Activated CD4-positive, alpha-beta T cell treated with anti-CD3 and anti-CD28 coated beads, Interleukin-2, Interleukin-4, amounts not matched to agents 100 ng/mL and 50 ng/mL, durations not matched to agents 16 hours and 8 hours (primary cell): Measurements from ENCODE around the gene MYO10.
A peak's percentile ranks its signal among the peaks of the same experiment; 100 is the strongest.

Experiments used
- DNase-seq: peaks from one replicate; pipeline ENCODE4 v3.0.0-alpha.2; 2020; ENCODE audit warnings: low spot score

MYO10 gene

GRCh38 chr5:16943846-16944678, 8.0 kb upstream of the MYO10 start:
- no peak for DNase-seq

GRCh38 chr5:16937503-16938161, 1.5 kb upstream of the MYO10 start:
- no peak for DNase-seq

- no peak for DNase-seq
Observed at GRCh38 chr5:16936989-16937438, 926 bp upstream of the MYO10 start.

DNA sequence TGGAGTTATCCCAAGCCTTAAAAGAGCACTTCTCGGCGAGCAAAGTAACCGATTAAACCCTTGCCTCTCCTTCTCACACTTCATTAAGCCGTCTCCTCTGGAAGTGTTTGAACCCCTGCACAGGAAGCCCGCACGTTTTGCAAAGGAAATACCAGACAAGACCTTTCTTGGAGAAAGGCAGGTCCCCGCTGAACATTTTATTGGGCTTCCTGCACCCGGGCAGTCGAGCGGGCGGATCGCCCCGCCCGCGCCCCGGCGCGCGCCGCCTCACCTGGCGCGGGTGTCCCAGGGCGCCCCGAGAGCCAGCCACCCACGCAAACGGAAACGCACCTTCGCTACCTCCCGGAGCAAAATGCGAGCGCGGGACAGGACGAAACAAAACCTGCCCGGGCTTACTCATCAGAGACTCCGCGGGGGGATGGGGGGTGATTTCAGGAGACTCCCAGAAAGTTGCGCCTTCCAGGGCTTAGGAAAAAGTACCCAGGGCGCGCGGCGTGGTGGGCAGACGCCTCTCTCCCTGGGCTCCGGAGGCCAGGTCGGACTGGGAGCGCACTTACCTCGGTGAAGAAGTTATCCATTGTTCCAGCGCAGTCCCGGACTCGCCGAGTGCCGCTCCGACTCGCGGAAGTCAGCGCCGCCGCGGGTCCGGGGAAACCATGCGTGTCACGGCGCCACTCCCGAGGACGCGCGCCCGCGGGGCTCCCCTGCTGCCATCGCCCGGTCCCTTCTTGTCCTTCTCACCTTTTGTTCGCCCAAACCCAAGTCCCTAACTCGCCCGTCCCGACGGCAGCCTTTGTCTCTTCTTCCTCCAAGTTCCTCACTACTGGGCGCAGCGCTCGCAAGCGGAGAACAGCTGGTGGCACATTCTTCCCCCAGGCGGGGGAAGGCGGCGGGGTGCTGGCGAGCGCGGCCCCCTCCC, 598 bp downstream of the MYO10 start:
- DNase-seq, result no peak

DNA sequence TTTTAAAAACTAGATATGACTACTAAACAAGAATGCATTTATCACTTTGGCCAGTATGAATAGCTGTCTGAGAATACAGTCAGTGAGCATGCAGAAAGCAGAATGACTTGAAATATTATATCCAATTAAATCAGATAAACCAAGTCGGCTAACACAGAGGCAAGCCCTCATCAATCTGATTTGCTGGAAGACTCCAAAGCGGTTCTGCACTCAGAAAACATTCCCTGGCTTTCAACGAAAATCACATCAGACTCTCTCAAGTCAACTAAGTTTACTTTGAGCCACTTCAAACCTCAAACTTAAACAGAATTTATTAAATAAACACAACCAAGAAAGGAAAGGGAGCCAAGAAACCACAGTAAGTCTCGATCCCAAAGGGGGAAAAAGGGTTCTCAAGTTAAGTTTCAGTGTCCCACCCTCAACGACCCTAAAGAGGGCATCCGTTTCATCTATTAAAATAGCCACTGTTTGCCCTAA, 1.4 kb downstream of the MYO10 start:
- DNase-seq, result no peak

- DNase-seq, result peak; percentile 58
Observed at GRCh38 chr5:16934123-16934522, 2.0 kb downstream of the MYO10 start.

DNA sequence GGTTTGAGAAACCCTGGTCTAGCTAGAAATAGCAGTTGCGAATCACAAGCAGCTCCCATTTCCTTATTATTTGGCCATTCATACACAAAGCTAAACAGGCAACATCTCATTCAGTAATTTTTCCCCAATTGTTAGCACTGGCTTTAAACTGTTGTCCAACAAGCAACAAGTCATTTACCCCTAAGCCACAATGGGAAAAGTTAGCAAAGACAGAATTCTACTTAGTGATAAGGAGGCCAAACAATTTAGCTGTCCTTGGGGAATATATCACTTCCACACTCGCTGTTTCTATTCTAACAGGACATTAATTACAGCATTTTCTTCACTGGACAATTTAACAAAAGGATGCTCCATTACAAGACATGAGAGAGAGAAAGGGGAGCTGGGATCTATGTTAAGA, 2.8 kb downstream of the MYO10 start:
- DNase-seq, result no peak

DNA sequence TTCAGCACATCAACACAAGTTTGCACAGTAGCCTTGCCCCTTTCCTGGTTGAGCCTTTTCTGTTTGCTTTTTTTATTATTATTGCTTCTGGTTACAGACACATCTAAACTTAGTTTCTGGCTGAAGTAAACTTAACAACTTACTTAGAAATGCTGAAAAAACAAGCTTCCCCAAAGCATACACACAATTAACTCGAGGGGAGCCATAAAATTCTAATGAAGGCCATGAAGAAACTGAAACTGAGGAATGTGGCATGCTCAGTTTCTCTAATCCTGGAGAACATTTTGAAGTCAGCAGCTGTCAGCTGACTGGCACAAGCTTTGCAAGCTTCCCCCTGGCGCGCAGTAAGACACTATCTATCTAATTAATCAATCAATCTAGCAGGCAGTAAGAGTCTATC, 3.7 kb downstream of the MYO10 start:
- DNase-seq, result no peak

DNA sequence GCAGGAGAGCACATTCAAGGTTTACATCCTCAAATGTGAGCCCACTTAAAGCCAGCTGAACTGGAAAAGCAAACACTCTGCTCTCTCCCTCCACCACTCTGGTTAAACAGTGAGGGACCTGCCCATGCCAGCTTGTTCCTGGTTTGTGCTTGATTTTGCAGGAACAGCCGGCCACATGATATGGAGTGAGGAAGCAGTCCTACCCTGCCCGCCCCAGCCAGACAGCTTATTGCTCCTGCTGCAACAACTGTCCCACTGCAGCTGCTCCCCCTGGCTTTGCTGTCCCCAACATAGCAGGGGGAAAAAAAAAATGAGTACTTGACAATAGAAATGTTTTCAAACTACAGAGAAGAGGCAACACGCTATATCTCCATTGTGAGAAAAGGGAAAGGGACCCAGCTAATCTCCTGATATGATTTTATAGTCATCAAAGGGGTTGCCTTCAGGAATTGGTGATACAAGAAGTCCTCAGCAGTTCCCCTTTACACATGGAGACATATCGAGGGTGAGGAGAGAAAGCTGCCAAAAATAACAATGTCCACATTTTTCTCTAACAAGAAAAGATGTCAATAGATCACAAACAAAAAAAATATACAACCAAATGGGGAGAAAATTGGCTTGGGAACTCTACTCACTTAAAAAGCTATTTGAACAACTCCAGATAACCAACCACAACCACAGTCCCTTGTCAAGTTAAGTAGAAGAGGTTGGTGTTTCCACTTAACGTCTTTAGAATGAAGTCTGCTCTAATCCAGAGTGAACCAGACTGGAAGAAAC, 4.6 kb downstream of the MYO10 start:
- DNase-seq, result no peak

DNA sequence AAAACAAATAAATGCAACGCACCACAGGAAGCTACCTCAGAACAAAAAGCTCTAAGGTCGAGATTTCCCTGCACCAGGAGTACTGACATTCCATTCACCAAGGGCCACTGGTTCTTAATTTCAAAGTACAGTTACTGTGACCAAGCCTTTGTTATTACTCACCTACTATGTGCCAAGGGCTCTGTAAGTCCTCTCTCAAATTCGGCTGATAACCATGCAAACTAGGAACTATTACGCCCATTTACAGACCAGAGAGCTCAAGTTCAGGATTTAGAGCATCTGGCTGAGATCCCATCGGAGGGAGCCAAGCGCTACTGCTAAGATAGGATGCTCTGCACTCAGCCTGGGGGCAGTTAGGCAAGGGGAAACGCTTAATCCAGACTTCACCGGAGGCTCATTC, 5.6 kb downstream of the MYO10 start:
- no peak for DNase-seq

GRCh38 chr5:16929831-16930230, 6.3 kb downstream of the MYO10 start:
- no peak for DNase-seq

- DNase-seq, result no peak
Observed at GRCh38 chr5:16929347-16929746, 6.7 kb downstream of the MYO10 start.

GRCh38 chr5:16927613-16928012, 8.5 kb downstream of the MYO10 start:
- no peak for DNase-seq

GRCh38 chr5:16926417-16926816, 9.7 kb downstream of the MYO10 start:
- DNase-seq, result no peak

DNA sequence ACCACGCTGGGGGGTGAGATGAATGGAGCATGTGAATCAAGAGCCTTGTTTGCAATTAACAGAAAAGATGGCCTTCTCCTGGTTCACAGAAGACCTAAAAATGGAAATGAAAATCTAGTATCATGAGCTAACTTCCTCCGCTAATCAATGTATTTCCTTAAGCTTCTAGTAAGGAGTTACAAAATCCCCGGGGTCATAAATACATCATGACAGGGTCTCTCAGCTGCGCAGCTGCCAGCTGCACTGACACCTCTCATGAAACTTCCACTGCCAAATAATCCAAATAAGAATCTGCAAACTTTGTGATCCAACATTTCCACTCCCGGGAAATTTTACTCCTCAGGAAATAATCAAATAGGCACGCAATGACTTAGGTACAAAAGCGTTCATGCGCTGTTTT, 11.9 kb downstream of the MYO10 start:
- no peak for DNase-seq

DNA sequence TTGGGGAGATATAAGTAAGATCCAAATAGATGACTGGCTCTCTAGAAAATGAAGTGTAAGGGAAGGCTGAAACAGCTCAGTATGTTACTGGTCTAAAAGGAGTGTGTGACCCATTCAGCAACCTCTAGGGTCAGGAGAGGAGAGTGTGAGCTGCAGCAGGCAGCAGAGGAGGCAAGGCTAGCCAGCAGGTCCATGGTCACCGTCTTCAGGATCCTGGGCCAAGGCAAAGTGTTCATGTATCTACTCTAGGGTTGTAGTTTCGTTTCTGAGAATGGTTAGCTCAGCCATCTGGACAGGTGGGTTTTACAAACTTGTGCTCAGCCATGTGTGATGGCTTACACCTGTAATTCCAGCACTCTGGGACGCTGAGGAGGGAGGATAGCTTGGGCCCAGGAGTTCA, 13.7 kb downstream of the MYO10 start:
- DNase-seq, result no peak

- no peak for DNase-seq
Observed at GRCh38 chr5:16921211-16921610, 14.9 kb downstream of the MYO10 start.

- DNase-seq, result no peak
Observed at GRCh38 chr5:16920109-16920816, 15.8 kb downstream of the MYO10 start.

GRCh38 chr5:16918891-16919671, 17.0 kb downstream of the MYO10 start:
- DNase-seq, result no peak

DNA sequence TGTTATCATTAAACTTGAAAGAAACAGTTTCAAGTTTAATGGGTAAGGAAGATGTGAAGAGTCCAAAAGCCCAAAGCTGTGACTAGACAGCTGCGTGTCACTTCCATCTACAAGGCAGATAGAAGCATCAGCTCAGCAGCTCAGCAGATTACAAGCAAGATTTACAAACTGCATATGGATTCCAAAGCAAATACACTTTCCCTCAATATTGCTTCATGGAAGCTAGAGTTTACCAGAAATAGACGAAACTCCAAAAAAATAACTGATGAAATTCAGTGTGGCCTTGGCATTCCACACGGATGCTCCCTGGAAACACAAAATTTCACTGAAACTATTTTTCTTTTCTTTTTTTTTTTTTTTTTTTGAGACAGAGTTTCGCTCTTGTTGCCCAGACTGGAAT, 17.9 kb downstream of the MYO10 start:
- DNase-seq, result no peak
